Smooth muscle cell (in vitro differentiated cells): ENCODE measurements around the gene RPS6KA1. TPM values are rescaled to one million over a fixed set of nuclear protein-coding genes. Genes with fewer than 3 reads are reported as not detected.

Experiments
- DNase-seq: peaks from one replicate; lab custom pipeline; 2025; ENCODE audit not compliant: unreplicated experiment; lab: John Stamatoyannopoulos, UW
- H2AFZ ChIP-seq: fragments of 200-600 bp; sonication (generic); 2 replicates; pipeline ENCODE4 v1.6.0; 2016; ENCODE audit warnings: antibody characterized with exemption, low read depth, mild to moderate bottlenecking
- H3F3A ChIP-seq: fragments of 200-600 bp; sonication (generic); 2 replicates; pipeline ENCODE4 v1.6.0; 2017; ENCODE audit warnings: antibody characterized with exemption, low read depth
- H3K27ac ChIP-seq: fragments of 200-600 bp; sonication (generic); 2 replicates; pipeline ENCODE4 v1.5.1; 2016; ENCODE audit warnings: low read depth, mild to moderate bottlenecking
- H3K27me3 ChIP-seq: fragments of 200-600 bp; sonication (generic); 2 replicates; pipeline ENCODE4 v1.6.1; 2016; ENCODE audit warnings: low read depth, mild to moderate bottlenecking
- H3K36me3 ChIP-seq: fragments of 200-600 bp; sonication (generic); 2 replicates; pipeline ENCODE4 v1.5.1; 2016; ENCODE audit warnings: low read depth
- H3K4me1 ChIP-seq: fragments of 200-600 bp; sonication (generic); 2 replicates; pipeline ENCODE4 v1.5.1; 2016; ENCODE audit warnings: low read depth
- H3K4me2 ChIP-seq: fragments of 200-600 bp; sonication (generic); 2 replicates; pipeline ENCODE4 v1.6.0; 2016; ENCODE audit warnings: mild to moderate bottlenecking
- H3K4me3 ChIP-seq: fragments of 200-600 bp; sonication (generic); 2 replicates; pipeline ENCODE4 v1.5.1; 2016; ENCODE audit warnings: mild to moderate bottlenecking
- H3K79me2 ChIP-seq: fragments of 200-600 bp; sonication (generic); 2 replicates; pipeline ENCODE4 v1.6.0; 2016; ENCODE audit warnings: low read depth, mild to moderate bottlenecking
- H3K9ac ChIP-seq: fragments of 200-600 bp; sonication (generic); 2 replicates; pipeline ENCODE4 v1.6.0; 2016; ENCODE audit warnings: low read depth
- H3K9me3 ChIP-seq: fragments of 200-600 bp; sonication (generic); replicated peaks from 2 replicates; pipeline ENCODE4 v1.5.1; 2016; ENCODE audit warnings: low read depth
- H4K20me1 ChIP-seq: fragments of 200-600 bp; sonication (generic); 2 replicates; pipeline ENCODE4 v1.6.0; 2016; ENCODE audit warnings: low read depth
- CTCF ChIP-seq: fragments of 200-600 bp; sonication (generic); IDR thresholded peaks from 2 replicates; pipeline ENCODE4 v1.5.1; 2017; ENCODE audit warnings: borderline replicate concordance, mild to moderate bottlenecking, antibody characterized with exemption; ENCODE audit not compliant: insufficient read depth, poor library complexity, severe bottlenecking
- WGBS: methylation state at CpG from one replicate; pipeline ENCODE4 v1.1.7; 2016; ENCODE audit warnings: low lambda C conversion rate; 5-methylcytosine and 5-hydroxymethylcytosine counted together
- microRNA counts: library from miRNA; unstranded; fragments of <30 nt; microRNA quantifications from one replicate; lab custom pipeline; 2016
- microRNA-seq: library from miRNA; unstranded; fragments of <30 nt; microRNA quantifications from one replicate; pipeline ENCODE4, GENCODE V29; 2016; ENCODE audit warnings: borderline number of aligned reads
- polyA plus RNA-seq: library from polyadenylated mRNA; unstranded; fragments of >200 nt; fragmentation: Nextera tagmentation; extraction: Ambion mirVana; gene quantifications from 2 replicates; pipeline ENCODE4 v1.2.1, GENCODE V29; 2016
- small RNA-seq: library from RNA; depleted of rRNA; stranded (forward); fragments of <200 nt; gene quantifications from one replicate; pipeline ENCODE3, GENCODE V24; 2014
- total RNA-seq: library from RNA; depleted of rRNA; stranded (reverse); fragments of >200 nt; gene quantifications from 2 replicates; pipeline ENCODE4 v1.2.3, GENCODE V29; 2014

RPS6KA1 gene
- total and polyA plus RNA-seq, 2 experiments from 2014 or later = 10.1 to 34.6 TPM

GRCh38 chr1:26614655-26615411, 85.3 kb downstream of the RPS6KA1 start:
- H3K4me2 ChIP-seq = no peak overlapping the region
- peaks cover 7% of the 10 kb centered on the region for H3F3A ChIP-seq
- H3K9me3 ChIP-seq = no peaks in the 10 kb centered on the region
- H3K9ac ChIP-seq = no peak overlapping the region
- 97% methylated on average over 1 of the region's 1 CpG for WGBS
- H3K4me1 ChIP-seq = peaks cover 35% of the 10 kb centered on the region
- H3K4me3 ChIP-seq = no peak overlapping the region
- DNase-seq = no peak
- H3K36me3 ChIP-seq = no peaks in the 10 kb centered on the region
- no peak overlapping the region for H3K27ac ChIP-seq
- H3K27me3 ChIP-seq = no peaks in the 10 kb centered on the region
- no peaks in the 10 kb centered on the region for H3K79me2 ChIP-seq
- H4K20me1 ChIP-seq = no peaks in the 10 kb centered on the region
- H2AFZ ChIP-seq = no peak overlapping the region
- TF ChIP-seq CTCF = no peak

GRCh38 chr1:26616881-26617280, 87.3 kb downstream of the RPS6KA1 start:
- DNase-seq = no peak
- Histone ChIP-seq H3K4me3 (no peak overlapping the region), H4K20me1 (no peaks in the 10 kb centered on the region), H3K27me3 (no peaks in the 10 kb centered on the region), H3K27ac (no peak overlapping the region), H3F3A (peaks cover 14% of the 10 kb centered on the region), H3K4me2 (no peak overlapping the region), H3K9me3 (no peaks in the 10 kb centered on the region), H2AFZ (no peak overlapping the region), H3K4me1 (peaks cover 26% of the 10 kb centered on the region), H3K9ac (no peak overlapping the region), H3K79me2 (no peaks in the 10 kb centered on the region), H3K36me3 (no peaks in the 10 kb centered on the region)
- TF ChIP-seq CTCF = no peak
- WGBS = 91% methylated on average over 2 of the region's 2 CpGs

- Histone ChIP-seq H3K27ac (peak overlapping the region; percentile 91), H4K20me1 (no peaks in the 10 kb centered on the region), H2AFZ (peak overlapping the region; percentile 64), H3K4me3 (no peak overlapping the region), H3F3A (peaks cover 14% of the 10 kb centered on the region), H3K36me3 (no peaks in the 10 kb centered on the region), H3K27me3 (no peaks in the 10 kb centered on the region), H3K9ac (no peak overlapping the region), H3K4me2 (peak overlapping the region; percentile 75), H3K4me1 (peaks cover 28% of the 10 kb centered on the region), H3K79me2 (no peaks in the 10 kb centered on the region), H3K9me3 (no peaks in the 10 kb centered on the region)
- no peak for DNase-seq
- TF ChIP-seq CTCF = no peak
- 28% methylated on average over 3 of the region's 3 CpGs for WGBS
Measured at GRCh38 chr1:26618561-26618960, 89.0 kb downstream of the RPS6KA1 start.

MicroRNA genes within 50 kb of the gene (microRNA counts, 767-probe panel; counts per million panel counts)
- microRNA hsa-miR-1976 (lab: Ali Mortazavi, UCI) = 183 counts per million

Small RNA genes within 50 kb of the gene (microRNA-seq; reads per million reads assigned to microRNA genes)
- gene MIR1976 = 5.8 reads per million, percentile 2 among the genes with 10 or more reads in this experiment

Small RNA genes within 50 kb of the gene (small RNA-seq; reads per million reads assigned to genes)
- gene MIR1976 = 0.08 reads per million
- gene RF00019 = not detected
- gene RNU7-29P = not detected

Other genes with a start within 250 kb of the RPS6KA1 start
- gene SH3BGRL3, start 249.7 kb upstream of the RPS6KA1 start, total RNA-seq = 162 and 241 TPM in 2 replicates
- gene SH3BGRL3, start 249.7 kb upstream of the RPS6KA1 start, polyA plus RNA-seq = 1,359 and 1,367 TPM in 2 replicates
- 3.3 and 4.8 TPM in 2 replicates for gene UBXN11, start 223.1 kb upstream of the RPS6KA1 start, total RNA-seq
- gene UBXN11, start 223.1 kb upstream of the RPS6KA1 start, polyA plus RNA-seq = 17.7 and 20.3 TPM in 2 replicates
- gene CD52, start 211.8 kb upstream of the RPS6KA1 start, total RNA-seq = 1.1 TPM in 1 of 2 replicates, not detected in the other
- gene CD52, start 211.8 kb upstream of the RPS6KA1 start, polyA plus RNA-seq = 0.39 and 1.3 TPM in 2 replicates
- 5.2 and 9.5 TPM in 2 replicates for gene CRYBG2, start 175.6 kb upstream of the RPS6KA1 start, total RNA-seq
- 4.1 and 9.8 TPM in 2 replicates for gene CRYBG2, start 175.6 kb upstream of the RPS6KA1 start, polyA plus RNA-seq
- gene ZNF683, start 157.0 kb upstream of the RPS6KA1 start, total RNA-seq = not detected in 2 replicates
- not detected in 2 replicates for gene ZNF683, start 157.0 kb upstream of the RPS6KA1 start, polyA plus RNA-seq
- not detected in 2 replicates for gene LIN28A, start 118.9 kb upstream of the RPS6KA1 start, total RNA-seq
- 0.08 and 0.13 TPM in 2 replicates for gene LIN28A, start 118.9 kb upstream of the RPS6KA1 start, polyA plus RNA-seq
- 37.5 and 56.4 TPM in 2 replicates for gene DHDDS, start 97.4 kb upstream of the RPS6KA1 start, total RNA-seq
- gene DHDDS, start 97.4 kb upstream of the RPS6KA1 start, polyA plus RNA-seq = 41.5 and 53.6 TPM in 2 replicates
- 170 TPM in 2 replicates for gene HMGN2, start 57.3 kb upstream of the RPS6KA1 start, total RNA-seq
- gene HMGN2, start 57.3 kb upstream of the RPS6KA1 start, polyA plus RNA-seq = 380 and 448 TPM in 2 replicates
- 30.4 and 33.1 TPM in 2 replicates for gene ARID1A, start 166.3 kb downstream of the RPS6KA1 start, total RNA-seq
- 17.5 and 24.9 TPM in 2 replicates for gene ARID1A, start 166.3 kb downstream of the RPS6KA1 start, polyA plus RNA-seq